ENCODE measurements around the gene MTCH1. TPM values are rescaled to one million over a fixed set of nuclear protein-coding genes. Genes with fewer than 3 reads are reported as not detected.
A peak's percentile ranks its signal among the peaks of the same experiment; 100 is the strongest.

Gene MTCH1
- total and polyA plus RNA-seq, 9 of the 15 experiments (the other 6 are each of a cell fraction or from before 2014, with no cell fraction given), result 7.9 to 161 (median 118) TPM

- no peak for TF ChIP-seq ZNF512 (tag; IDR thresholded peaks at IDR 0.05)
- TF ChIP-seq ATF1 (CRISPR knock-in tag; IDR thresholded peaks at IDR 0.05), result no peak
- 0 out of 2 replicates have a peak, but pooled peaks have one; percentile 15 for TF ChIP-seq ATF1 (tag; IDR thresholded peaks at IDR 0.05)
- no peak for TF ChIP-seq CEBPG (CRISPR knock-in tag; IDR thresholded peaks at IDR 0.05)
- no peak for TF ChIP-seq CEBPG (tag; conservative IDR thresholded peaks at IDR 0.05 in 1 of 2, IDR thresholded peaks at IDR 0.05 in 1 of 2)
- no peak for TF ChIP-seq MIER1 (IDR thresholded peaks at IDR 0.05; ENCODE audit: low read depth)
- peak; percentile 89 for TF ChIP-seq MEIS2 (IDR thresholded peaks at IDR 0.05; ENCODE audit: partially characterized antibody)
- peak; percentile 71; the same call in 1 of the 2 replicates for TF ChIP-seq JUN (IDR thresholded peaks at IDR 0.05; ENCODE audit: borderline replicate concordance, low read depth, low read length)
- TF ChIP-seq JUN (CRISPR knock-in tag; IDR thresholded peaks at IDR 0.05; ENCODE audit: borderline replicate concordance), result no peak; the same call in 1 of the 2 replicates
- TF ChIP-seq MGA (IDR thresholded peaks at IDR 0.05), result peak; percentile 42; the same call in 1 of the 2 replicates
- TF ChIP-seq SPI1 (IDR thresholded peaks at IDR 0.05; ENCODE audit: borderline replicate concordance, low read depth, low read length), result peak; percentile 55; the same call in 1 of the 2 replicates
- 0 out of 2 replicates have a peak, but pooled peaks have one; percentile 23 for TF ChIP-seq BACH1 (tag; IDR thresholded peaks at IDR 0.05)
- peak in 1 of 2 experiments; percentile 41; a peak in 1 of 3 replicates for TF ChIP-seq CBX3 (IDR thresholded peaks at IDR 0.05; ENCODE audit: borderline replicate concordance in 1 of 2, low read length in 2 of 2)
- TF ChIP-seq L3MBTL2 (IDR thresholded peaks at IDR 0.05), result peak; percentile 64
- TF ChIP-seq ATF7 (IDR thresholded peaks at IDR 0.05), result peak; percentile 66
- peak in 1 of 2 experiments; percentile 21; a peak in 1 of 4 replicates for TF ChIP-seq RCOR1 (IDR thresholded peaks at IDR 0.05; ENCODE audit: borderline replicate concordance in 1 of 2, low read depth in 2 of 2, low read length in 2 of 2)
- no peak for TF ChIP-seq EP300 (IDR thresholded peaks at IDR 0.05; ENCODE audit: low read length)
These were observed 47.3 kb upstream of the MTCH1 start (continued) for GRCh38 chr6:37033255-37033654.
